Stomach smooth muscle (tissue), 2 donors: Measurements from ENCODE around the gene C9orf57.
"Not testable (repeated sequence)": the region's sequence is repeated elsewhere in the genome, so short reads cannot be mapped to it uniquely, and the experiment has no call there.

Source experiments
- H3K27ac ChIP-seq: one replicate; pipeline ENCODE4 v1.7.0; 2013; ENCODE audit warnings: mild to moderate bottlenecking, low read length, inconsistent platforms
- H3K27me3 ChIP-seq, 2 donors: one replicate each; pipeline ENCODE4 v1.7.0; 2013; ENCODE audit warnings: low read length in 2 of 2; ENCODE audit not compliant: insufficient read depth in 2 of 2, control insufficient read depth in 1 of 2
- H3K36me3 ChIP-seq, 2 donors: one replicate each; pipeline ENCODE4 v1.7.0; 2013; ENCODE audit warnings: low read length in 2 of 2; ENCODE audit not compliant: control insufficient read depth in 2 of 2, insufficient read depth in 2 of 2
- H3K4me1 ChIP-seq: one replicate; pipeline ENCODE4 v1.7.0; 2013; ENCODE audit warnings: low read length; ENCODE audit not compliant: control insufficient read depth, insufficient read depth
- H3K4me3 ChIP-seq, 2 donors: one replicate each; pipeline ENCODE4 v1.7.0; 2013; ENCODE audit warnings: low read length in 2 of 2
- H3K9ac ChIP-seq, 2 donors: one replicate each; pipeline ENCODE4 v1.7.0; 2013; ENCODE audit warnings: low read length in 2 of 2, mild to moderate bottlenecking in 1 of 2
- H3K9me3 ChIP-seq, 2 donors: one replicate each; pipeline ENCODE4 v1.7.0; 2013; ENCODE audit warnings: low read length in 2 of 2; ENCODE audit not compliant: control insufficient read depth in 2 of 2
- donor health status: healthy.
- donor health status: Pancreatic carcinoma.

The C9orf57 gene, protein sequence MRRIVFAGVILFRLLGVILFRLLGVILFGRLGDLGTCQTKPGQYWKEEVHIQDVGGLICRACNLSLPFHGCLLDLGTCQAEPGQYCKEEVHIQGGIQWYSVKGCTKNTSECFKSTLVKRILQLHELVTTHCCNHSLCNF

DNA sequence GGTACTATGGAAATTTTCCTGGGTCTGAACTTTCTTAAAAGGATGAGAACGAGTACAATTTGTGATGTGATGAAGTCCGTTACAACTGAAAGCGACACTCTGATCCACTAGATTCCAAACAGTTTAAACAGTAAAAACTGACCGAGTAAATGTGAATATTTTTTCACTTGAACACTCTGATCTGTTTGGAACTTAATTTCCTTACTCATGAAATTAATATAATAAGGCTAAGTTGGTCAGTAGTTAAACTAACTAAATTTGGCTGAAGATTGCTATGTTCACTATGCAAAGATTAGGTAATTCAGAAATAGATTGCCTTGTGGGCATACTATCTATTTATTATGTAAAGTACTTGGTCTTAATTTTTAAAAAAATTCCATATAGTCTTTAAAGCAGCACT lies at the start of gene C9orf57:
TSS of gene C9orf57 (minus strand) at position 101 of the 400 bp plus-strand sequence. CDS start 1,282 bp downstream, outside the sequence.
- Histone ChIP-seq H3K9ac (no peak within 1 kb of the TSS), H3K27me3 (no peaks in the 10 kb centered on the region), H3K36me3 (no peaks in the 10 kb centered on the region), H3K4me3 (no peak within 1 kb of the TSS), H3K27ac (no peak within 1 kb of the TSS), H3K4me1 (no peaks in the 10 kb centered on the region), H3K9me3 (no peaks in the 10 kb centered on the region)

DNA sequence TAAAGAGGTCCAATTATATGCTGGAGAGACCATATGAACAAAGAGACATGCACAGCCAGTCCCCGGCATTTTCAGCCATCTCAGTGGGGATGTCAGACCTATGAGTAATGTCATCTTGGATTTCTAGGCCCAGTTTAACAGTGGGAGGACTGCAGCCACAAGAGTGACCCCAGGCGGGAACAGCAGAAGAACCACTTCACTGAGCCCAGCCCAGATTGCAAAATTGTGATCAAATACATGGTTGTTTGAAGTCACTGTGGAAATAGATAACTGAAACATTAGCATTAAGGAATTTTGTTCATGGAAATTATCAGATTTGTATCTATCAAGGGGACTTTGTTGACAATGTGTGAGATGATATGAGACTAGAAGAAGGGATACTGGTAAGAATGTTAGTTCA lies 42.1 kb upstream of the C9orf57 start:
- H3K36me3 ChIP-seq: no peaks in the 10 kb centered on the region
- no peak overlapping the region for H3K9ac ChIP-seq
- no peaks in the 10 kb centered on the region for H3K27me3 ChIP-seq
- H3K27ac ChIP-seq: no peak overlapping the region
- no peak overlapping the region for H3K4me3 ChIP-seq
- no peaks in the 10 kb centered on the region for H3K9me3 ChIP-seq
- H3K4me1 ChIP-seq: no peaks in the 10 kb centered on the region

- not testable (repeated sequence) for H3K9me3 ChIP-seq, H3K9ac ChIP-seq, H3K4me1 ChIP-seq, H3K36me3 ChIP-seq, H3K4me3 ChIP-seq, H3K27ac ChIP-seq, H3K27me3 ChIP-seq
Observed at GRCh38 chr9:72095520-72095919, 35.1 kb upstream of the C9orf57 start.

GRCh38 chr9:72092820-72093219 lies 32.4 kb upstream of the C9orf57 start:
- H3K36me3 ChIP-seq: no peaks in the 10 kb centered on the region
- H3K9ac ChIP-seq: no peak overlapping the region
- H3K4me3 ChIP-seq: no peak overlapping the region
- H3K27ac ChIP-seq: no peak overlapping the region
- no peaks in the 10 kb centered on the region for H3K27me3 ChIP-seq
- H3K4me1 ChIP-seq: no peaks in the 10 kb centered on the region
- H3K9me3 ChIP-seq: no peaks in the 10 kb centered on the region

GRCh38 chr9:72089451-72090130 lies 29.2 kb upstream of the C9orf57 start:
- no peak overlapping the region for H3K27ac ChIP-seq
- no peaks in the 10 kb centered on the region for H3K36me3 ChIP-seq
- no peaks in the 10 kb centered on the region for H3K27me3 ChIP-seq
- H3K9me3 ChIP-seq: no peaks in the 10 kb centered on the region
- no peak overlapping the region for H3K9ac ChIP-seq
- H3K4me1 ChIP-seq: no peaks in the 10 kb centered on the region
- no peak overlapping the region for H3K4me3 ChIP-seq

GRCh38 chr9:72082536-72082935 lies 22.1 kb upstream of the C9orf57 start:
- H3K27ac ChIP-seq: no peak overlapping the region
- H3K4me3 ChIP-seq: no peak overlapping the region
- no peaks in the 10 kb centered on the region for H3K27me3 ChIP-seq
- no peaks in the 10 kb centered on the region for H3K4me1 ChIP-seq
- no peaks in the 10 kb centered on the region for H3K36me3 ChIP-seq
- no peak overlapping the region for H3K9ac ChIP-seq
- no peaks in the 10 kb centered on the region for H3K9me3 ChIP-seq

DNA sequence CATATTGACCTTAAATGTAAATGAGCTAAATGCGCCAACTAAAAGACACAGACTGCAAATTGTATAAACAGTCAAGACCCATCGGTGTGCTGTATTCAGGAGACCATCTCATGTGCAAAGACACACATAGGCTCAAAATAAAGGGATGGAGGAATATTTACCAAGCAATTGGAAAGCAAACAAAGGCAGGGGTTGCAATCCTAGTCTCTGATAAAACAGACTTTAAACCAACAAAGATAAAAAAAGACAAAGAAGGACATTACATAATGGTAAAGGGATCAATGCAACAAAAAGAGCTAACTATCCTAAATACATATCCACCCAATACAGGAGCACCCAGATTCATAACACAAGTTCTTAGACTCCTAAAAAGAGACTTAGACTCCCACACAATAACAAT lies 14.3 kb upstream of the C9orf57 start:
- H3K4me1 ChIP-seq, H3K4me3 ChIP-seq, H3K9ac ChIP-seq, H3K27me3 ChIP-seq, H3K9me3 ChIP-seq, H3K27ac ChIP-seq, H3K36me3 ChIP-seq: not testable (repeated sequence)

DNA sequence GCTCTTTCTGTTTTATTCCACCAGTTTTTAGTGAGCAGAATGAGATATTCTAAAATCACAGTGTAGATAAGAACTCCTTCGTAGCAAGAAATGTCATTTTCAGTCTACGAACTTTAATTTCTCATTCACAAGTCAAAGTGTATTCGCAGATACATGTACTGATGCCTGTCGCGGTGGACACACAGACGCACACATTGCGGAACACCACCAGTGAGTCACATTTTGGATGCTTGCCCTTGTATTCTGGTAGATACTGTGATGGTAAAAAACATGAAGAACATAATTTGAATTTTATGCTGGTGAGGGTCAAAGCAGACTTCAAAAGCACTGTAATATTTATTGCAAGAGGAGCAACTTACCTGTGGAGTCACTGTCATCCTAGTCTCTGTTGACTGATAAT lies 4.7 kb upstream of the C9orf57 start:
- H3K27ac ChIP-seq: no peak overlapping the region
- no peak overlapping the region for H3K9ac ChIP-seq
- no peaks in the 10 kb centered on the region for H3K27me3 ChIP-seq
- no peaks in the 10 kb centered on the region for H3K4me1 ChIP-seq
- H3K4me3 ChIP-seq: no peak overlapping the region
- H3K36me3 ChIP-seq: no peaks in the 10 kb centered on the region
- no peaks in the 10 kb centered on the region for H3K9me3 ChIP-seq

- Histone ChIP-seq H3K9me3 (no peaks in the 10 kb centered on the region), H3K4me3 (no peak overlapping the region), H3K27ac (no peak overlapping the region)
Observed at GRCh38 chr9:72052122-72052521, 8.3 kb downstream of the C9orf57 start.

DNA sequence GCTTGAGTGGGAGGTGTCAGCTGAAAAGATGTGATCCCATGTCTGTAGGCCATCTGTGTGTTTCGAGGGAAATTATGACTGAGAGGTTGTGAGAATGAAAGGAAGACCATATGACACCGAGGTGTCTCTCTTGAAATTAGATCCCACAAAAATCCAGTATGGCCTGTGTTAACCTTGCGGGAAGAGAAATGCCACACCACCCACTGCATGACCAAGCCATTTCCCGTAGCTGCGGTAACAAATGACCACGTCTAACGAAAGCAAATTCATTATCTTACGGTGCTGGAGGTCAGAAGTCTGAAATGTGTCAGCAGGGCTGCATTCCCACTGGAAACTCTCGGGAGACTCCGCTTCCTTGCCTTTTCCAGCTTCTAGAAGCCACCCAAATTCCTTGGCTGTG lies 11.6 kb downstream of the C9orf57 start:
- H3K36me3 ChIP-seq: no peaks in the 10 kb centered on the region
- H3K27me3 ChIP-seq: no peaks in the 10 kb centered on the region
- H3K4me3 ChIP-seq: no peak overlapping the region
- H3K4me1 ChIP-seq: no peaks in the 10 kb centered on the region
- H3K9ac ChIP-seq: no peak overlapping the region
- H3K9me3 ChIP-seq: no peaks in the 10 kb centered on the region
- H3K27ac ChIP-seq: no peak overlapping the region

More at GRCh38 chr9:72052122-72052521, 8.3 kb downstream of the C9orf57 start:
- no peak overlapping the region for H3K9ac ChIP-seq
- no peaks in the 10 kb centered on the region for H3K4me1 ChIP-seq
- H3K27me3 ChIP-seq: no peaks in the 10 kb centered on the region
- no peaks in the 10 kb centered on the region for H3K36me3 ChIP-seq

DNA sequence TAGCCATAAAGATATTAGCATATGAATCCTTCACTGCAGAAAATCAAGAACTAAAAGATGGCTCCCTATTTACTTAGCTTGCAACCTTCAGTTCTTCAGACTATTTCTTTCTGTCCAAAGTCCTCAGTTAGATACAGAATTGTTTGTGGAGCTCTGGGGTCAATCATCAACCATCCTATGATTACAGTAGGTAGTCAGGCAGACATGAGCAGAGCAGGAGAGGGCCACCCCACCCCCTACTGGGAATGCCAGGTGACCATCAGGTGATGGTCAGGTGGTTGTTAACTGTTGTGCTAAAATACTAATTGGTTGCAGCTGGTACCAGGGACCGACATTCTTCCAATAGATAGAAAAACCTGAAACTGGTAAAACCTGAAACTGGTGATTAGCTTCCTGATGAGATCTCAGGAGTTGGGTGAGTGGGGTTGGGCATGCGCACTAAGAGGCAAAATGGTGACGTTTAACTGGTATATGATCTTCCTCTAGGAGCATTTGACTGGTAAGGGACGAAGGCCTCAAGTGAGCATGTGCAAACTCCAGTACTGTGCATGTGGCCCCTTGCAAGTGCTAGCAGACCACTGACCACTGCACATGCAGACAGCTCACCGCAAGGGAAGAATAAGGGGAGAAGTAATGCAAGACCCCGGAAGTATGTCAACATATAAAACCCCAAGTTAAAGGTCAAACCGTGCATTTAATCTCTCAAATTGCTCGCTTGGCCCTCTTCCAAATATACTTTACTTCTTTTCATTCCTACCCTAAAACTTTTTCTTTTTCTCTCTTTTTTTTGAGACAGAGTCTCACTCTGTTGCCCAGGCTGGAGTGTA lies 13.6 kb downstream of the C9orf57 start:
- Histone ChIP-seq H3K36me3 (no peaks in the 10 kb centered on the region), H3K9ac (no peak overlapping the region), H3K4me1 (no peaks in the 10 kb centered on the region), H3K4me3 (no peak overlapping the region), H3K27ac (no peak overlapping the region), H3K27me3 (no peaks in the 10 kb centered on the region), H3K9me3 (no peaks in the 10 kb centered on the region)
